Suprapubic skin (tissue), 4 donors: ENCODE data around the gene TM7SF2.

ENCODE experiments used
- POLR2A ChIP-seq, 2 donors: fragments of 450-650 bp; IDR thresholded peaks; one replicate each; pipeline ENCODE4 v1.6.1; 2017; ENCODE audit warnings: antibody characterized with exemption in 2 of 2, mild to moderate bottlenecking in 2 of 2, moderate library complexity in 2 of 2
- POLR2AphosphoS5 ChIP-seq, 3 donors: sonication (generic); formaldehyde crosslinking; IDR thresholded peaks; one replicate each; pipeline ENCODE4 v1.6.1; 2017; ENCODE audit warnings: antibody characterized with exemption in 3 of 3
- TF ChIP-seq, protein P1 (sequence below), 2 donors: fragments of 200-600 bp in 1 of 2; fragments of 450-650 bp in 1 of 2; sonication (generic) in 1 of 2; IDR thresholded peaks; one replicate each; pipeline ENCODE4 v1.5.1; 2016 to 2019; ENCODE audit warnings: antibody characterized with exemption in 2 of 2, mild to moderate bottlenecking in 1 of 2, moderate library complexity in 1 of 2

DNA sequence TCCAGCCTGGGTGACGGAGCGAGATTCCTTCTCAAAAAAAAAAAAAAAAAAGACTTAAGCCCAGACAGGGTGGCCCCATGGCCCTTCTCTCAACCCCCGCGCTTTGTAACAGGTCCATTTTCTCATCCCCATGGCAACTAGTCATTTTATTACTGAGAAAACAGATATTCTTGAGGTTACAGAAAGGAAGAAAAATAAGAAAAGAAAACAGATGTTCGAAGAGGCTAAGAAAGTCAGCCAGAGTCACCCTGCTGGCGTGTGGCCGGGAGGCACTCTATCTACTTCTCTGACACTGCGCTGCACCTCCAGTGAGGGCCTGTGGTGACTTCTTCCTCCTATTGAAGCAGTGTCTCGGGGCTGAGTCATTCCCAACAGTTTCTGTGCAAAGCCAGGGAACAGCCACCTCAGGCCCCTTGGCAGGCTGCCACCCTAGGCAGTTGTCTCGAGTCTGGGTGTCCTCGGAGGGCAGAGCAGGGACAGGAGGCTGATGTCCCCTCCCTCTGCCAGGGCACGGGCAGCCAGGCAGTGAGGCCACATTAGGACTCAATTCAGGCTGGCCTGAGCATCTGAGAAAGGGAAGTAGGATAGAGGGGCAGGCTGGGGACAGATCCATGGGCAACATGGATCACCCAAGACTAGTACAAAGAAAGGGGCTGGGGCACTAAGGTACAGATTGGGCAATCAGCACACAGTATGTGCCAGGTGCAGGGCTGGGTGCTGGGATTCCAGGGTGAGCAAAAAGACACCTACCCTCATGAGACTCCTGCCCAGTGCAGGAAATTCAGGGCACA, 39.0 kb downstream of the TM7SF2 start:
- TF ChIP-seq, protein P1, sequence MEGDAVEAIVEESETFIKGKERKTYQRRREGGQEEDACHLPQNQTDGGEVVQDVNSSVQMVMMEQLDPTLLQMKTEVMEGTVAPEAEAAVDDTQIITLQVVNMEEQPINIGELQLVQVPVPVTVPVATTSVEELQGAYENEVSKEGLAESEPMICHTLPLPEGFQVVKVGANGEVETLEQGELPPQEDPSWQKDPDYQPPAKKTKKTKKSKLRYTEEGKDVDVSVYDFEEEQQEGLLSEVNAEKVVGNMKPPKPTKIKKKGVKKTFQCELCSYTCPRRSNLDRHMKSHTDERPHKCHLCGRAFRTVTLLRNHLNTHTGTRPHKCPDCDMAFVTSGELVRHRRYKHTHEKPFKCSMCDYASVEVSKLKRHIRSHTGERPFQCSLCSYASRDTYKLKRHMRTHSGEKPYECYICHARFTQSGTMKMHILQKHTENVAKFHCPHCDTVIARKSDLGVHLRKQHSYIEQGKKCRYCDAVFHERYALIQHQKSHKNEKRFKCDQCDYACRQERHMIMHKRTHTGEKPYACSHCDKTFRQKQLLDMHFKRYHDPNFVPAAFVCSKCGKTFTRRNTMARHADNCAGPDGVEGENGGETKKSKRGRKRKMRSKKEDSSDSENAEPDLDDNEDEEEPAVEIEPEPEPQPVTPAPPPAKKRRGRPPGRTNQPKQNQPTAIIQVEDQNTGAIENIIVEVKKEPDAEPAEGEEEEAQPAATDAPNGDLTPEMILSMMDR (IDR thresholded peaks at IDR 0.05) = no peak
- TF ChIP-seq POLR2A (IDR thresholded peaks at IDR 0.05) (no peak), POLR2AphosphoS5 (IDR thresholded peaks at IDR 0.05) (no peak)
